Adrenal gland (tissue), 12 donors: Measurements from ENCODE around the gene NEU1. TPM values are rescaled to one million over a fixed set of nuclear protein-coding genes. Genes with fewer than 3 reads are reported as not detected.

ENCODE experiments used
- DNase-seq, 7 donors: peaks; one replicate each; pipeline ENCODE4 v3.0.0-alpha.2; 2019 to 2020
- H3K27ac ChIP-seq, 5 donors: fragments of 200-600 bp; sonication (generic) in 4 of 5; 1 replicate in 3 of 5; 2 replicates in 2 of 5; pipeline versions ENCODE4 v1.5.1 to v1.8.0; 2016 to 2020; ENCODE audit warnings: mild to moderate bottlenecking in 1 of 5
- H3K27me3 ChIP-seq: fragments of 200-600 bp; 2 replicates; pipeline ENCODE4 v1.8.0; 2021
- H3K36me3 ChIP-seq, 2 donors: fragments of 200-600 bp; replicated peaks in 1 of 2; 1 replicate in 1 of 2; 2 replicates in 1 of 2; pipeline versions ENCODE4 v1.5.1 to v1.8.0; 2018 to 2022
- H3K4me1 ChIP-seq, 2 donors: fragments of 200-600 bp; replicated peaks in 1 of 2; 1 replicate in 1 of 2; 2 replicates in 1 of 2; pipeline versions ENCODE4 v1.5.1 to v1.8.0; 2018 to 2021
- H3K4me3 ChIP-seq, 4 donors: fragments of 200-600 bp; sonication (generic) in 3 of 4; one replicate each; pipeline ENCODE4 v1.5.1; 2016 to 2018
- H3K9me3 ChIP-seq, 3 donors: fragments of 200-600 bp; sonication (generic) in 1 of 3; replicated peaks in 1 of 3; 1 replicate in 2 of 3; 2 replicates in 1 of 3; pipeline versions ENCODE4 v1.5.1 to v1.8.0; 2016 to 2021
- CTCF ChIP-seq, 6 experiments: fragments of 450-650 bp in 4 of 6; fragments of 200-600 bp in 2 of 6; sonication (generic) in 1 of 6; IDR thresholded peaks; 1 replicate in 5 of 6; 2 replicates in 1 of 6; pipeline versions ENCODE4 v1.5.1 to v1.8.0; 2016 to 2021; ENCODE audit warnings: antibody characterized with exemption in 6 of 6, mild to moderate bottlenecking in 2 of 6, moderate library complexity in 1 of 6
- POLR2A ChIP-seq, 2 donors: fragments of 450-650 bp; IDR thresholded peaks; one replicate each; pipeline ENCODE4 v1.6.1; 2017; ENCODE audit warnings: antibody characterized with exemption in 2 of 2, mild to moderate bottlenecking in 2 of 2, moderate library complexity in 1 of 2
- WGBS, 4 donors: extraction: QIAGEN DNeasy Blood & Tissue Kit in 2 of 4; methylation state at CpG; one replicate each; pipeline versions ENCODE4 v1.1.5 to v1.1.7; 2013 to 2017; 5-methylcytosine and 5-hydroxymethylcytosine counted together
- intact Hi-C, 2 donors: fragments of 100-400 bp; cut with DNase I; formaldehyde crosslinking; loops; one replicate each; pipeline versions ENCODE4 v1.14.1 to v1.15.0; 2022 to 2023
- polyA plus RNA-seq, 3 donors: library from polyadenylated mRNA; stranded (reverse); fragments of 200-250 nt in 2 of 3; fragments of 350-450 nt in 1 of 3; fragmentation: Illumina TruSeq in 1 of 3; extraction: RNeasy Lipid Tissue Mini Kit (QIAGEN cat#74804) in 1 of 3; gene quantifications; one replicate each; pipeline ENCODE4 v1.2.3, GENCODE V29; 2013 to 2014
- total RNA-seq, 9 donors: library from RNA; depleted of rRNA in 4 of 9; stranded (reverse); fragments of >200 nt in 4 of 9; fragments of 120-200 nt in 1 of 9; fragmentation: NEBNext Ultra II Directional in 1 of 9; extraction: Animal tissue kit (Norgen Biotek cat#: 25700) in 1 of 9; gene quantifications; one replicate each; pipeline versions ENCODE4 v1.1.0 to v1.2.4, GENCODE V29; 2013 to 2023
- donor health status: healthy with polysubstance abuse.
- donor health status: Bipolar disorder and iron deficiency.
- donor health status: DM: yes; HTN: yes; CAD: no.
- donor health status: DM: no; HTN: no; CAD: no.
- donor health status: DM: no; HTN: no; CAD: no.
- donor health status: DM: yes; HTN: yes; CAD: no.

NEU1 gene
- total and polyA plus RNA-seq, 12 donors = 57.8 to 178 (median 108) TPM

GRCh38 chr6:31889331-31889972 is 26.8 kb upstream of the NEU1 start:
- Histone ChIP-seq H3K9me3 (no peaks in the 10 kb centered on the region), H3K36me3 (peaks cover 0 to 91% of the 10 kb centered on the region in 2 donors), H3K27ac (no peak overlapping the region), H3K4me1 (no peaks in the 10 kb centered on the region), H3K27me3 (no peaks in the 10 kb centered on the region), H3K4me3 (no peak overlapping the region)
- WGBS, 4 donors = 89 to 98% (median 93%) methylated on average over 3 of the region's 3 CpGs
- no peak for DNase-seq
- no peak for TF ChIP-seq POLR2A (IDR thresholded peaks at IDR 0.05)
- TF ChIP-seq CTCF (IDR thresholded peaks at IDR 0.05) = no peak
- intact Hi-C loops = no loop called here

GRCh38 chr6:31888276-31889258 is 25.9 kb upstream of the NEU1 start:
- TF ChIP-seq CTCF (IDR thresholded peaks at IDR 0.05) (peak; percentile 17 to 68 (median 54)), POLR2A (IDR thresholded peaks at IDR 0.05) (no peak)
- no peak overlapping the region for H3K4me3 ChIP-seq
- H3K27me3 ChIP-seq = no peaks in the 10 kb centered on the region
- intact Hi-C loops = no loop called here
- no peaks in the 10 kb centered on the region for H3K9me3 ChIP-seq
- H3K4me1 ChIP-seq = no peaks in the 10 kb centered on the region
- 78 to 87% (median 82%) methylated on average over 23 to 43 of the region's 43 CpGs for WGBS, 4 donors
- peaks cover 0 to 91% of the 10 kb centered on the region in 2 donors for H3K36me3 ChIP-seq
- peak in 1 of 7 donors; percentile 54 for DNase-seq
- no peak overlapping the region for H3K27ac ChIP-seq

GRCh38 chr6:31887173-31888007 is 24.8 kb upstream of the NEU1 start:
- H3K36me3 ChIP-seq = peaks cover 0 to 91% of the 10 kb centered on the region in 2 donors
- intact Hi-C loops = no loop called here
- 75 to 83% (median 78%) methylated on average over 10 to 19 of the region's 19 CpGs for WGBS, 4 donors

More at GRCh38 chr6:31887173-31888007, 24.8 kb upstream of the NEU1 start:
- Histone ChIP-seq H3K4me3 (no peak overlapping the region), H3K27ac (no peak overlapping the region), H3K9me3 (no peaks in the 10 kb centered on the region), H3K4me1 (peaks cover 0 to under 1% of the 10 kb centered on the region in 2 donors), H3K27me3 (no peaks in the 10 kb centered on the region)
- no peak for DNase-seq
- TF ChIP-seq CTCF (IDR thresholded peaks at IDR 0.05) (no peak), POLR2A (IDR thresholded peaks at IDR 0.05) (no peak)
